GM19452 (cell line): ENCODE measurements around the gene CCDC187.
"Not testable (repeated sequence)": the region's sequence is repeated elsewhere in the genome, so short reads cannot be mapped to it uniquely, and the experiment has no call there.

Experiments used
- ATAC-seq: cut with Tn5 transposase; IDR thresholded peaks from one replicate; pipeline ENCODE4 v1.9.1; 2021; ENCODE audit not compliant: unreplicated experiment

Gene CCDC187

DNA sequence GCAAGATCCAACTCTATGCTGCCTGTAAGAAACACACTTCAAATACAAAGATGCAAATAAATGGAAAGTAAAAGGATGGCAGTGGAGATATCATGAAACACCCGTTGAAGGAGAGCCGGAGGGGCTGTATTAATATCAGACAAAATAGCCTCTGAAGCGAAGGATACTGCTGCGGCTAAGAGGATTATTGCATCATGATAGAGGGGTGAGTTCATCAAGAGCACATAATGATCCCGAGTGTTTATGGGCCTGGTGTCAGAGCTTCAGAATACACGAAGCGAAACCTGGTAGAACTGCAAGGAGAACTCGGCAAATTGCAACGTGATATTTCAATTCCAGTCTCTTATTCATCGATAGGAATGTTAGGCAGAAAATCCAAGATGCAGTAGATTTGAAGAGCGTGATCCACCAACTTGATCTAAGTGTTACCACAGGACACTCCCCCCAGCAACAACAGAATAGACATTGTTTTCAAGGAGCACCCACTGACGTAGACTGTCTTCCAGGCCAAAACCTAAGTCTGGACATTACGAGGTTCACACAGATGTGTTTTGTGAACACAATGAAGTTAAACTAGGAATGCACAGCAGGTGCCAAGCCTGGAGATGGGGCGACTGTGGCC lies 30.5 kb downstream of the CCDC187 start:
- ATAC-seq, result no peak

DNA sequence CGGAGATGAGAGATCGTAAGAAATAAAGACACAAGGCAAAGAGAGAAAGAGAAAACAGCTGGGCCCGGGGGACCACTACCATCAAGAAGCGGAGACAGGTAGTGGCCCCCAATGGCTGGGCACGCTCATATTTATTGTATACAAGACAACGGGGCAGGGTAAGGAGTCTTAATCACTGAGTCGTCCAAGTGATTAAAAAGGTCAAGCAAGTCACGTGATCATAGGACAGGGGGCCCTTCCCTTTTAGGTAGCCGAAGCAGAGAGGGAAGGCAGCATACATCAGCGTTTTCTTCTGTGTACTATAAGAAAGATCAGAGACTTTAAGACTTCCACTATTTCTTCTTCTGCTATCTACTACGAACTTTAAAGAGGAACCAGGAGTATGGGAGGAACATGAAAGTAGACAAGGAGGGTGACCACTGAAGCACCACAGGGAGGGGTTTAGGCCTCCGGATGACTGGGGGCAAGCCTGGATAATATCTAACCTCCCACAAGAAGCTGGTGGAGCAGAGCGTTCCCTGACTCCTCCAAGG lies 33.7 kb downstream of the CCDC187 start:
- no peak for ATAC-seq

DNA sequence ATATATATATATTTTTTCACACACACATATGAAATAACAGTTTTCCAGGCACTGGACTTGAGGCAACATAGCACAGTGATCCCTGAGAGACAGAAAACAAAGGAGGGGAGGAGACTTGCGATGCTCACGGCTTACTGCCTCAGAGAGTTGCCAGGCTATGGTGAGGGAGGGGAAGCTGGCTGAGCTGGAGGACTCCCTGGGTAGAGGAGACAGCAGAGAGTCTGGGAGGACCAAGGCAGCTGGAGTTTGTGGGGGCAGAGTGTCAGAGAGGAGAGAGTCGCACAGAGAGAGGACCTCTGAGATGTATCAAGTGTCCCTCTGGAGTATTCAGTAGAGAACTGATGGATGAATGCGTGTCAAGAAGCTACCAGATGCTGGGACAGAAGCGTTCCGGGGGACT lies 35.2 kb downstream of the CCDC187 start:
- ATAC-seq, result no peak

DNA sequence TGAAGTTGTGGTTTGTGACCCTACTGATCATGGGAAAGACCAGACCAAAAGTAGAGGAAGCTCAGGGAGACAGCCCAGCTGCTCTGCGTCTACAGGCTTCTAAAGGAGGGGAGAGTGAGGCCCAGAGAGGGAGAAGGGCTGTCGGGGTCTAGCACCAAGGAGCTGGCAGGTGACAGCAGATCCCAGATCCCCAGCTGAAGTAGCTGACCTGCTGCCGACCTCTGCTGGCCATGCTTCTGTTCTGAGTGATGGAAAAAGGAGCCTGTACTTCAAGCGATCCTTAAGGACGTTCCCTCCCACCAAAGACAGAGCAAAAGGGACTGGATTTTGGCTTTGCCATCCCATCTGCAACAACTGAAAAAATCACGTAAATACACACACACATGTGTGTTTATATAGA lies 35.6 kb downstream of the CCDC187 start:
- ATAC-seq, result no peak

DNA sequence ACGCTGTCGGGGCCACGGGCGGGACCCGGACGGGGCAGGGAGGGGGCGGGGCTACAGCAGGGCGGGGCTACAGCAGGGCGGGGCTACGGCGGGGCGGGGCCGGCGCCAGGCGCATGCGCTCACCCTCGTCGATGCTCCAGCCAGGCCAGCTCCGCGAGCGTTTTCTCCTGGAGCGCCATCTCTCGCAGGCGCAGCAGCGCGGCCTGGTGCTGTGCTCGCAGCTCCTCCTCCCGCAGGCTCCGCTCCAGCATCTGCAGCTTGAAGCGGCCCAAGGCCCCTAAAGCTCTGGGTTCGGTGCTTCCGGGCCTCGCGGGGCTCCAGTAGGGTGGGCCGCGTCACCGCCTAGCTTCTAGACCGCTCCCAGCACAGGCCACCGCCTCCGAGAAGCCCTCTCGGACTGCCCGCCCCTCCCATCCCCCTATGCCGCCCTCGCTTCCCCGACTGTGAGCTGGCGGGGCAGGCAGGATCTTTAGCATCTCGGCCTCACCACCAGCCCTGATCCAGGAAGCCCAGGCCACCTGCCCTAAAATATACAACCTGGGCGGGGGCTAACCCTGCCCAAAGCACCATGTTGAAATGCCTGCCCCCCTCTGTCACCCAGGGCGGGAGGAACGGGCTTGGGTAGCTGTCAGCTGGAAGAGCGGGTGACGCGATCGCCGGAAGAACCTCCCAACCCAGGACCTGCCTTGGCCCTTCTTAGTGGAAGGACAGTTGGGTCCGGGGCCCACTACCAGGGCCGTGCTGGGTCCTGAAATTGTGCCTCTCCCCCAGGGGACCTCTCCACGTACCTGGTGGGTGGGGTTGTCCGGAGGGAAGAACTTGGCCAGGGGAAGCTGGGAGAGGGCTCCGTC lies 36.4 kb downstream of the CCDC187 start:
- ATAC-seq, result peak; percentile 72

DNA sequence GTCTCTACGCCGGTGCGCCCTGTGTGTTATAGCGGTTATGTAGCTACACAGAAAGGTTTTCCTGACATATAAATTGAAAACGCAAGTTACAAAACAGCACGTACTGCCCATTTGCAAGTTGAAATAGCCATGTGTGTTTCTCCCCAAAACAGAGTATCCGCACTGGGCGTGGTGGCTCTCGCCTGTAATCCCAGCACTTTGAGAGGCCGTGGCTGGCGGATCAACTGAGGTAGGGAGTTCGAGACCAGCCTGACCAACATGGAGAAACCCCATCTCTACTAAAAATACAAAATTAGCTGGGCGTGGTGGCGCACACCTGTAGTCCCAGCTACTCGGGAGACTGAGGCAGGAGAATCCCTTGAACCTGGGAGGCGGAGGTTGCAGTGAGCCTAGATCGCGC lies 37.3 kb downstream of the CCDC187 start:
- not testable (repeated sequence) for ATAC-seq

DNA sequence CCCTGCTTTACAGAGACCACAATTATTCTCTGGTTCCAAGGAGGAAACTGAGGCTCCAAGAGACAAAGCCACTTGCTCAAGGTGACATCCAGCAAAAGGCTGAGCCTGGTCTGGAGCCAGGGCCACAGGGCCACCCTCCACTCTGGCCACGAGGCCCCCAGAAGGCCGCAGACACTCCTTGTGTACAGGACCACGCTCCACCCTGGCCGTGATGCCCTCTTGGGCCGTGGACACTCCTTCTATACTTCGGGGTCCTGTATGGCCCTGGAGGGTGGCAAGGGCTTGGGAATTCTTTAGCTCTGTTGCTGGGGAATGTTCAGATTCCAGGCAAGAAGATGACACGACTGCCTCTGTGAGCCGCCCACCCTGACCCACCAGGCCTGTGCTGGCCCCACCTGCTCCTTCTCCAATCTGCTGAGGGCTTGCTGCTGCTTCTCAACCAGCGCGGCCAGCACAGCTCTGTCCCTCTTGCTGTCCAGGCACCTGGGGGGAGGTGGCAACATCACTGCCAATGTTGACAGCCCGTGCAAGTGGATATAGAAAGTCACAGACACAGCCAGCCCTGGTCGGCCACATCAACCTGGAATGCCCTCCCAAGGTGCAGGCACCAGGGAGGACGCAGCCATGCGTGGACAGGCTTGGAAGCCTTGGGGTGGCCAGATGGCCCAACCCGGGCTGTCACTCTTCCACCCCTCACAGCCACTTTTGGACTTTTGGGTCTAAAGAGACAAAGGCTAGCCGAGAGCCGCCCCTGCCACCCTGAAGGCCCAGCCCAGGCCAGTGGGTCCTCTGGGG lies 38.1 kb downstream of the CCDC187 start:
- ATAC-seq, result no peak

DNA sequence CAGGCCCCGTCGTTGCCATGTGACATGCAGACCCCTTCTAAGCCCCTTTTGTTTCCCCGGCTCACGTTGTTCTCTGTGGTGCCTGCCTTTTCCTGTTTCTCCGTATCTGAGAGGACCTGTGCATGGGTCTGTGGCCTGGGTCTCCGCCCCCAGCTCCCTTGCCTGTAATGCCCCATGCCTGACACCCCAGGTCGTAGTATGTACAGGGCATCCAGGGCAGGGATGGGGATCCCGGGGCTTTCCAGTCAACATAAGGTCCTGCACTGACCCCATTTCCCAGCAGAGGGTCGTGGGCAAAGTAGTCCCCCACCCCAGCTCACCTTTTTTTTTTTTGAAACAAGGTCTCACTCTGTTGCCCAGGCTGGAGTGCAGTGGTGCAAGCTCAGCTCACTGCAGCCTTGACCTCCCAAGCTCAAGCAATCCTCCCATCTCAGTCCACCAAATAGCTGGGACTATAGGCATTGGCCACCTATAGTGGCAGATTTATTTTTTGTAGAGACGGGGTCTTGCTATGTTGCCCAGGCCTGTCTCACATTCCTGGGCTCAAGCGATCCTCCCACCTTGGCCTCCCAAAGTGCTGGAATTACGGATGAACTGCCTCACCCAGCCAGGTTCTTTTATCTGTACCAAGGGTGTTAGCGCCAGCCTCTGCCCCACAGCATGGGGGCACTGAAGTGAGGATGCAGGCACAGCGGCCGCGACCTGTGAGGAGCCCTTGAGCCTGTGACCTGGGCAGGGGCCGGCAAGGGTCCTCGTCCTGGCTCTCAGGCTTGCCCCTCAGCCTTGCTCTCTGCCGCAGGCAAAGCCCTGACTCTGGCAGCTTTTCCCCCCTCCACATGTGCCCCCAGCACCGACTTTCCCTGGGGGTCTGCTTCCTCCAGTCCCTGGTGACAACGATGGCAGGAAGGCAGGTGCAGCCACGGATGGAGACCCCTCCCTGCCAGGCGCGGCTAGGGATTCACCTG lies 39.2 kb downstream of the CCDC187 start:
- ATAC-seq, result no peak

DNA sequence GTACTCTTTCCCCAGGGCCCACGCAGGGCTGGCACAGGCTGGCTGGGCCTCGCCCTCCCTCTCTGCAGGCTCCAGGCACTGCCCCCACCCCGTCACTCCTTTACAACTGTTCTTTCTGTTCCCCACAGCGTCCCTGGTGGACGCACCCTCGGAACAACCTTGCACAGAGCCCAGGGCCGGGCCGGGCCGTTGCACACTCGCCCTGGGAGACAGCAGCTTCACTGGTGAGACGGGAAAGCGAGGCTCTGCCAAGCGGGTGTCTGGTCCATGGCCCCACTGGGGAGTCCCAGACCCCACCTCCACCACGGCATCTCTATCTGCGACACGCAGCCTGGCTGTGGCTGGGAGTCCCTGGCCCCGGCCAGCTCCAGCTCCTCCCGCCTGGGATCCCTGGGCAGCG lies 39.9 kb downstream of the CCDC187 start:
- no peak for ATAC-seq

DNA sequence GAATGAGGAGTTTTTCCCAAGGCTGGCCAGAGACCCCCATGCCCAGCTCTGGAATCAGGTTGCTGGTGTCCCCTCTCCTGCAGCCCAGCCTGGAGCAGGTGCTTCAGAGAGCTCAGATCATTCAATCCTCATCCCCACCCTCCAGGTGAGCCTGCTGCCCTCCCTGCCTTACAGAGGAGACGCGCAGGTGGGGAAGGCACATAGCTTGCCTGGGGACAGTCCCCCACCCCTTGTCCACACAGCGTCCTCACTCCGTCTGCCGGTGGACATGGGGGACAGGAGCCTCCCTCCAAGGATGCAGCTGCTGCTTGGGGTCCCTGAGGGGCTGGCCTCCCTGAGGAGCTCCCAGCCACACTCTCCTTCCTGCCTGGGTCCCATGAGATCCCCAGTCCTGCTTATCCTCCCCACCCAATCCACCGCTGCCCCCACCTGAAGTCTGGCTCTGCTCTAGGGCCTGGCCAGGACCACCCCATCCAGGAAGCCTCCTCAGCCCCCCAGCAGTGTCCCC lies 41.2 kb downstream of the CCDC187 start:
- no peak for ATAC-seq

DNA sequence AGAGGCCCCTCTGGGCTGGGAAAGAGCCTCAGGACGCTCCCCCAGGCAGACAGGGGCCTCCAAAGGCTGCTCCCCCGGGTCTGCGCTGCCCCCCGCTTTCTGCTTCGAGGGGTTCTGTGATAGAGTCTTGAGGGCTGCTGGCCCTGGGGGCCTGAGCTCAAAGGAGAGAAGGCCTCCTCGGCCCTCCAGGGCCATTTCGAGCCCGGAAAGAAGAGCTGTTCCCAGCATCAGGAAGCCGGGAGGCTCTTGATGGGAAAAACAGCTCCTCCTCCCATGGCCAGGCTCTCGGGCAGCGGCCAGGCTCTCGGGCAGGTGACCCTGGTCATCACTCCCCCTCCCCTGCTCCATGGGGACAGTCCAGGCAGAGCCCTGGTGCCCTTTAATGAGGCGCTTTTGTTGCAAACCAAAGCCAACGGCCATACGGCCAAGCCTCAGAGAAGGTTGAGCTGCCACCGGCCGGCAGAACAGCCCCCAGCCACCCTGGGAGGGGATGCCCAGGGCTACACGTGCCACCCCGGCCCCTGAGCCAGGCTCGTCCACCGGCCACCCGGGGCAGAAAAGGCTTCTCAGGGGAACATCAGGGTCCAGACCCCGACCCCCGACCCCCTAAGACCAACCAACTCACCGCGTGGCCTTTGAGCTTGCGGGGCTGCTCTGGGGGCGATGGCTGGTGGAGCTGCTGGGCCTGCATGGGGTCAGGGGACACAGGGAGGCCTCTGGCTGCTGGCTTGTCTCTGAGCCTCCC lies 42.0 kb downstream of the CCDC187 start:
- no peak for ATAC-seq

DNA sequence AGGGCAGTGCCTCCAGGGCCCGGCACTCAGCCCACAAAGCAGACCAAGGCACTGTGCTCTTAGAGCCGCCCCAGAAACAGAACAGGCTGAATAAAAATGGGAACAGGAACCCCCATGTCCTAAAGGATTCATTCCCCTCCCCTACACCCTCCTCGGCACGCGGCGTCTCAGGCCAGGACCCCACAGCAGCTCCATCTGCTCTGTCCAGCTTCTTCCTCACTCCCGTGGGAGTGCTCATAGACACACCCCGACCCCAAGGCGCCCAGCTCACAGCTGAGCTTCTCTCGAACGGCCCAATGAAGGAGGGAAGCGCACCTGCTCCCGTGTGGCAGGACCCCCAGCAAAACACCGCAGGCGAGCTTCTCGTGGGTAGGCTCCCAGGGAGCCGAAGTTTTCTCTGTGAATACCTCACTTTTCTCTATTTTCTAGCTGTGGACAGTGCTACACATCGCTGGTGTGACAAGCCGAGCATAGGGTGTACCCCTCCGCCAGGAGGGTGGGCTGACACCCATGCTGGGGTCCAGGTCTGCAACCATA lies 42.9 kb downstream of the CCDC187 start:
- ATAC-seq, result no peak

DNA sequence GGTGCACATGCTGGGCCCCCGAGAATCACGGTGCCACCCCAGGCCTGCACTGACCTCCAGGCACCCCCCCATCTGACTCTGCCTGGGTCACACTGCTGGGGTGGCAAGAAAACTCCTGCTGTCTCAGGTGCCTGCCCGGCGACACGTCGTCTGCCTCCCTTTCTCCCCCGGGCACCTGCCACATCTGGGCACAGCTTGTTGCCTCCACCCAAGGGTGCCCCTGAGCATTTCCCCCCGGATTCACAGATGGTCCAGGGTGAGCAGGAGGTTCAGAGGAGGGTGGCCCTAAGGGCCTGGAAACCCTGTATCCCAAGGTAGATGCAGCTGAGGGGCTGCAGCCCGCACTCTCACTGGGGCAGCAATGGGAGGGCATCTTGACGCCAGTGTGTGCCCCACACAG lies 43.4 kb downstream of the CCDC187 start:
- ATAC-seq, result no peak

DNA sequence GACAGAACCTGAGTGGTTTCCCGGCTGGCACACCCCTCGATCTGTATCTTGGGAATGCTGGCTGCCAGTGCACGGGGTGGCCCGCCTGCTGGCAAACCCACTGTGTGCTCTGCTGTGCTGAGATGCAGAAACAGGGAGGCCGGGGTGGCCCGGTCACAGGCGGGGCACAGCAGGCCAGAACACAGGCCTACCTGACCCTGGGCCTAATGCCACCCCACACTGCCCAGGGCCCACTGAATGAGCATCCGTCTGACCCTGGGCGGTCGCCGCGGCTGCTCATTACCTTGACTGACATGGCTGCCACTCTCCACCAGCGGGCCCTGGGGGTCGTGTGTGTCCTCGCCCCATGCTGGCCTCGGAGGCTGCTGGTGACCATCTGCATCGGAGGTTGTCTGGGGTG lies 44.1 kb downstream of the CCDC187 start:
- ATAC-seq, result no peak

DNA sequence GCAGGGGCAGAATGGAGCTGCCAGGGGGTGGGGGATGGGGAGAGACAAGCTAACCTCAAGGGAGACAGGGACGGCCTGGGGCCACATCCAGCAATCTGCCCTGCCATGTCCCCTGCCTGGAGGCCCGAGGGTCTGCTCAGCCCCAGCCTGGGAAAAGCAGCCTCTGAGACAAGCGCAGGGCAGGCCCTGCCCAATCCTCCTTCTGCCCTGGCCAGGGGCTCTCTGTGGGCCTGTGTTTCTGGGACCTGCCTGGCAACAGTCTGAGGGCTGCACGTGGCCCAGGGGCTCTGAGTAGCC lies 44.4 kb downstream of the CCDC187 start:
- ATAC-seq, result no peak

DNA sequence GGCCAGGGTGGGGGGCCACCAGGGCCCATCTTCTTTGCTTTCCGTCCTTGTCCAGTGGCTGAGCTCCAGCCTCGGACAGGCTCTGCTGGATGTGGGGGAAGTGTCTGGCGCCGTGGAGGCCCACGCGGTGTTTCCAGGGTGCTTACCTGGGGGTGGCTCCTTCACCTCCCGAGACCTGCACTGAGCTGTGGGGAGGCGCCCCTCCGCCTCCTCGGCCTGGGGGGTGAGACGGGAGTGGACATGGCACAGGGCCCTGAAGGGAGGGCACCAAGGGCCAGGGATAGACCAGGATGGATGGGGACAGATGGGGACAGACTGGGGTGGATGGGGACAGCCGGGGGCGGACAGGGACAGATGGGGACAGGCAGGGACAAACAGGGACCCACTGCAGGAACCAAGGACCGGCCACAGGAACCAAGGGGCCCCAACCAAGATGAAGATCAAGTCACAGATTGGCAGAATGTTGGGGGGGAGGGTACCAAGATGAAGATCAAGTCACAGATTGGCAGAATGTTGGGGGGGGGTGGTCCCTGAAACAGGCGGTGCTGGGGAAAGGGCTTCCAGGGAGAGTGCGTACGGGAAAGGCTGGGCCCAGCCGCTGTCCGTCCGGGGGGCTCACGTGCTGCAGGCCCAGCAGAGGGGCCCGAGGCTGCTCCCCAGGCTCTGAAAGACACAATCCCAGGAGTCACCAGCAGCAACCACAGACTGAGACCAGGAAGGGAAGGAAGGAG lies 44.9 kb downstream of the CCDC187 start:
- no peak for ATAC-seq

DNA sequence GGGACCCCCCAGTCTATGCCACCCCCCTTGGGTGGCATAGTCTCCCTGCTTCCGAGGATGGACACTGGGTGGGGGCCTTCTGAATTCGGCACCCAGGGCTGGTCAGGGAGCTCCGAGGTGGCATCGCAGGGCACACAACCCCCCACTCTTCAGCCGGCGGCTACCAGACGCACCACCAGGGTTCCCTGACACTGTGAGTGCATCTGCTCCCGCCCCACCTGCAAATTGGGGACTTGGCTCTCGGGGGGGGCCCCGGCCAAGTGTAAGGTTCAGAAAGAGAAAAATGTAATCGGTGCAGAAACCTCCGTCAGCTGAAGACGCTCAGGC lies 45.6 kb downstream of the CCDC187 start:
- no peak for ATAC-seq

DNA sequence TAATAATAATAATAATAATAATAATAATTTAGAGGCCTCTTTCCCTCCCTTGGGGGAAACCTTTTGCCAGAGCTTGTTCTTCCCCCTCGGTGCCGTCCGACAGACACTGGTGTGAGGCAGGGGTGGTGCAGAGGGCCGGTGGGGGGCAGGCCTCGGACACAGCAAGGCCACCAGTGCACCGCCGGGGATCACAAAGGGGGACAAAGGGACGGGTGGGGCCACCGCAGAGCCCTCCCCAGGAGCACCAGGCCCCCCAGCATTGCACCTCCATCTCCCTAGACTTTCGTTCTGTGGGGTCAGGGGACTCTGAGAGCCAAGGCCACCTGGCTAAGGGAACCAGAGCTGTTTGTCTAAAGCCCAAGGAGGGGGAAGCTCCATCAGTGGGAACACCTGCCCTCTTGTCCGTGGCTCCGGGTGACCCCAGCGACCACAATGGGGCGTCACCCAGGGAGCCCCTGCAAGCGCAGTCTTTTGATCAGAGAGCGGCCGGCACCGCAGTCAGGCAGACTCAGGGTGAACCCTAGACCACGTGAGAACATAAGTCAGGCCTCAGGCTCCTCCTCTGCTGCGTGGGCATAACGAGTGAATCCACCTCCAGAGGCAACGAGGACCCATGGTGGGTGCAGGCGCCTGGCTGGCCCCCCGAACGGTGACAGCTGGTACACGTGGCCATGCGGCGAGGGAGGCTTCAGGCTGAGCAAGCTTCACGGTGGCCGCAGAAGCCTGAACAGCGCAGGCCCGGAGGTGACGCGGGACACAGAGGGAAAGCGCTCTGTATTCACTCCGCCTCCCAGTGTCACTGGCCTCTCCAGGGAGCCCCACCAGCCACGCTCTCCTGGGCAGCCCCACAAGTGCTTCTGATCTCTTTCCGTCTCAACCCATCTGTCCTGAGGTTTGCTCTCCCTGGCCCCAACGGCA lies 46.3 kb downstream of the CCDC187 start:
- ATAC-seq, result no peak
